G401.6 (cell line): ENCODE results near the gene LOXL4.

Experiments
- FAIRE-seq: peaks from 2 replicates; lab custom pipeline; 2012; peaks lifted over from hg19 to GRCh38; lab: Jason Lieb, UNC

LOXL4 gene

DNA sequence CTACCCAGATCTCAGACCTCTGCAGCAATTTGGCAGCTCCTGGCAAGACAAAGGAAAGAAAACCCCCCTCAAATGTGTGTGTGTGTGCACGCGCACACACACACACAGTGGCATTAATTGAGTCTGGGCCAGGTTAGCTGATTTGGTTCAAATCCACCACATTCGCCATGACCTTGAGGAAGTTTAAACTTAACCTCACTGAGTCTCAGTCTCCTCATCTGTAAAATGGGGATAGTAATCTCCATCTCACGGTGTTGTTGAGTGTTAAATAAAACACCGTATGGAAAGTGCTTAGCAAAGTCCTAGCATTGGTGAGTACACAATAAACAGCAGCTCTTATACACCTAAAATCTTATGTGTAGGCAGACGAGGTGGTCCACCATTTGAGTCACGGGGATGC, 4.9 kb downstream of the LOXL4 start:
- FAIRE-seq, result no peak

DNA sequence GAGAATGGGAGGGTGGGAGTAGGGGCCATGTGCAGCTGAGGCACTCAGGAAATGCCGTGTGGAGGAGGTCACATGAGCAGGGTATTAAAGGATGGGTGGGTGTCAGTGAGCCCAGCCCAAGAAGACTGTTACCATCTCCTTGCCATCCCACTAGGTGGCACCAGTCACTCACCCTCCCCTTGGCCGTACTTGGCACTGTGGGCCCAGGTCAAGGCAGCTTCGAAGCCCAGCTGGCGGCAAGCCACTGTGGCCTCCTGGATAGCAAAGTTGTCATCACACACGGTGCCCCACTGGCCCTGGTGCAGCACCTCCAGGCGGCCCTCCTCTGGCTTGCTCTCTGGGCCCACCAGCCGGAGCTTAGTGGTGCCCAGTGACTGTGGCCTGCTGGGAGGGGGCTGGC, 5.4 kb downstream of the LOXL4 start:
- no peak for FAIRE-seq

GRCh38 chr10:98261436-98262277, 6.3 kb downstream of the LOXL4 start:
- no peak for FAIRE-seq

DNA sequence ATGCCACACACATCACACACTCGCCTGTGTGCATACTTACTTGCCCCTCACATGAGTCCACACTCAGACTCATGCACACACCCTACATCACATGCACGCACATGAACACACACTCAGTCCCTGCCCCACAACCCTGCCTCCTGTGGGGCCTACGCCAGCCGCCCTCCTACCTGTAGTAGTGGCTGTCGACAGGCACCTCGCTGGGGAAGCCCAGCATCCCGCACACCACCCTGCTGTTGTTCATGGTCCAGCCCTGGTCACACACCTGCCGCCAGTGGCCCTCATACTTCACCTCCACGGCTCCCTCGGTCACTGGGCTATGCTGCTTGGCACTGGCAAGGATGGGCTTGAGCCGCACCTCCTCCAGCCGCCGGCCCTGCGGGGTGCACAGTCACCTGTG, 7.2 kb downstream of the LOXL4 start:
- no peak for FAIRE-seq

DNA sequence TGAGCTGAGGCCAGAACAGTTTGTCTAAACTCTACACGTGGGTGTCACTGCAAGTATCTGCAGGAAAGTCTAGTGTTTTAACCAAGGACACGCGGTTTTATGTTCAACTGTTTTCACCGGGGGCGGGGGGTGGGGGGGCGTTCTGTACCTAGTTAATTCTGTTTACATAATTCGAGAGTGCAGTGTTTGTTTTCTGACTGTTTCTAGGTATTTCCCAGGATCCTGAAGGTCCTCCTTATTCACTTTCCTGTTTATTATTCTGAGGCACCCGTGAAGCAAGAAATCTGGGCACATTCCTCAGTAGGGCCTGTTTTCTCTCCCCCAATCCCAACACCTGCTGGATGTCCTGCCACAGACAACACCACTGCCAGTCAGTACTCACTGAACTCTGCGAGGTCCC, 7.6 kb downstream of the LOXL4 start:
- FAIRE-seq, result no peak

GRCh38 chr10:98259606-98260315, 8.2 kb downstream of the LOXL4 start:
- FAIRE-seq, result no peak

- FAIRE-seq, result no peak
These were observed 9.1 kb downstream of the LOXL4 start for GRCh38 chr10:98258683-98259454.

DNA sequence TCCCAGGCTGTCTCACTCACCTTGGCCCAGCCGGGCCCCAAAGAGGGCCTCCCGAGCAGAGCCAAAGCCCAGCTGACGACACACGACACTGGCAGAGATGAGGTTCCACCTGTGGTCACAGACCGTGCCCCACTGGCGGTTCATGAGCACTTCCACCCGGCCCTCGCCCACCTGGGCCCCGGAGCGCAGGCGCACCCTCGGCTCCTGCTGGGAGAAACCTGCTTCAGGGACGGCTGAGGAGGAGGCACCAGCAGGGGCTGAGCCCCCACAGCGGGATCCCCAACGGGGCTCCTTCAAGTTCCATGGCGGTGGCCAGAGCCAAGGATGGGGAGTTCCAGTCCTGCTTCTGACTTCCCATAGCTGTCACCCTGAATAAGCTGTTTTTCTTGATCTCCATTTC, 10.0 kb downstream of the LOXL4 start:
- FAIRE-seq, result no peak

GRCh38 chr10:98257198-98257597, 10.8 kb downstream of the LOXL4 start:
- FAIRE-seq, result no peak

DNA sequence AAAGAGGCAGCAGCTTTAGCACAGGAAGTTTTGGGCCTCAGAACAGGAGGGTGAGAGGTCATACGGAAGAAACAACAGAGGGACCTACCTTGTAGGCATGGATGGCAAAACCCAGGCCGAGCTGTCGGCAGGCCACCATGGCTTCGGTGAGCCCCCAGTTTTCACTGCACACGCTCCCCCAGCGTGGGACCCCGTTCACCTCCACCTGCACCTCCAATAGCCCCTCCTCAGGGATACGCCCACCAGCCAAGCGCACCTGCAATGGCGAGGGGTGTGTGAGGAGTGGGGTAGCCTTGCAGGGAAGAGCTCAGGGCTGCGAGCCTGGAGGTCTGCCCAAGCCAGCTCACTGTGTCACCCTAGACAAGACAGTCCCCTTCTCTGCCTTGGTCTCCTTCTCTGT, 11.3 kb downstream of the LOXL4 start:
- no peak for FAIRE-seq

DNA sequence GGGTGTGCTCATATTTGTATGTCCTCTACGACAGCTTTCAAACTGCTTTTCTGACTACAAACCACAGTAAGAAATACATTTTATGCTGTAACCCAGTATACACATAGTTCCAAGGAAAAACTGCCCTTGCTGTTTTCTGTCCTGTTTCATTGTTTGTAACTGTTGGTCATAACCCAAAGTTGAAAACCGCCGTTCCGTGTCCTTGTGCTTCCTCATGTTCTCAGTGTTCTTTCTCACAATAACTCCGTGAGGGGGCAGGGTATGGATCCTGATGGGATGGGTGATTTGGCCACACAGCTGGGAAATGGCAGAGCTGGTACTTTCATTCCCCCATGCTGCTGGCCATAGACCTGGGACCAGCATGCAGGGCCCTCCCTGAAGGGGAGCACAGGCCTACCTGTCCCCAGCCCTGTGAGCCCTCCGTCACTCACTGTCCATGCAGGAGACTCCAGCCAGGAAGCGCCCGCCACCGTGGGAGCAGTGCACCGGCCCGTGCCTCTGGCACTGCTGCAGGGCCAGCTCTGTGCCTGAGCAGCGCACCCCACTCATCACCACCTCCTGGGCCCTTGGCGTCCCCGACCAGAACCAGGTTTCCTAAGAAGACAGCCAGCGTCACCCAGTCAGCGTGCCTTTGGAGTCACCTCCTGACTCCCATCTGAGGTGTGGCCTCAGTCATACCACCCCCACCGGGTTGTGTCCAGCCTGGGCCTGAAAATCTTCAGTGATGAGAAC, 12.7 kb downstream of the LOXL4 start:
- no peak for FAIRE-seq

DNA sequence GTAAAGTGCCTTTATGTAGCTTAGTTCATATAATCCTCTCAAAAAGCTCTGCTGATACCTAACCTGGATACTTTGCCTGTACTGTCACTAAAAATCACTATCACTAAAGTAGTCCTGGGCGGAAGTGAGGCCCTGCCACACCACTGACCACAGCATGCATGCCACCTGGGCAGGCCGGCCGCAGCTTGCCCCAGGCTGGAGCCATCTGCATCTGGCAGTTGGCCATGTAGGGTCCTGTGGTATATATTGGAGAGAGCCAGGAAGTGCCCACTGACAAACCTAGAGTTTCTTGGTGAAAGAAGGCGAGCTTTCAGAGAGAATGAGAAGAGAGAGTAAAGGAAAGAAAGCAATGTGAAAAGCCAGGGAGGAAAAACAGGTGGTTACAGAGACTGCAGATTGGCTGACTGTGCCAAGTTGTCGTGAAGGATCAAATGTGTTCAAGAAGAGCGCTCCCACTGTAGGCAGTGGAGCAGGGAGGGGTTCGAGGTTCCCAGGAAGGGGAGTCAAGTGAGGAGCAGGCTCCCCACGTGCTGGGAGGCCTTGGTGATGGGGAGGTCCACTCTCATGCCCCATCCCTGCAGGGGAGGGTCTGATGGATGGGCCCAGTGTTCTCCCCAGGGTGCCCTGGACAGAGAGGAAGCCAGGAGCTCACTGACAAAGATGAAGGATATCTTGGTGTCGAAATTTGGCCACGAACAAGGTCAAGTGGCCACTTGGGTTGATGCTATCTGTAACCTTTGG, 13.6 kb downstream of the LOXL4 start:
- FAIRE-seq, result no peak

- no peak for FAIRE-seq
These were observed 14.5 kb downstream of the LOXL4 start for GRCh38 chr10:98253499-98253898.

DNA sequence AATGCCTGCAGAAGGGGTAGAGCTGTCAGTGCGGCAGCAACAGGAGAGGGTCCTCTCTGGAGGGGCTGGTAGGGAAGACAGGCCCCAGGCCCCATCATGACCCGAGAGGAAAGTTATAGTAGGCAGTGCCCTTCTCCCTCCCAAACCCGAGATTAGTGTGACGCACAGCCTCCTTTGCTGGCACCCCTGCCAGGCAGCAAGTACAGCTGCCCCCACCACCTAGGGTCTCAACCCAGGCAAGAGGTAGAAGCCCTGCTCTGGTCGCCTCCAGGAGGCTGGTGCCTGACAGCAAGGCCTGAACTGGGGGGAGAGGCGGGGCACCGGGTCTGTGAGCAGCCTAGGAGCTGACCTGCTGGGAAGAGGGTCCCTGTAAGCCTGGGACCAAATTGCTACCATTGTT, 15.5 kb downstream of the LOXL4 start:
- no peak for FAIRE-seq

DNA sequence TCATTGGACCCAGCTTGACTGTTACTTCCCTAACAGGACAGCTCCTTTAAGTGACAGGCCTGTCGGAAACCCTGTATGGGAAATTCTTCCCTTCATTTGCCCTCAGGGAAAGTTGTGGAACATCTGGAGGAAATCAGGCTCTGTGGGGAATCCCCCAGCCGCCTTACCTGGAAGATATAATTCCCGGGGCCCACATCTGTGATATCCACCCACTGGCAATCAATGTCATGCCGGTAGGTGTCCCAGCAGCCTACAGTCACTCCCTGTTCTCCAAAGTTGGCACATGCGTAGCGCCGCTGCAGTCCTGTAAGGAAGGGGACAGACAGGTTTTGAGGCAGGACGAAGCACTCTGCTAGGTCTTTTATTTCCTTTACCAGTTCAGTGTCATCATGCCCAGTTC, 16.6 kb downstream of the LOXL4 start:
- no peak for FAIRE-seq

DNA sequence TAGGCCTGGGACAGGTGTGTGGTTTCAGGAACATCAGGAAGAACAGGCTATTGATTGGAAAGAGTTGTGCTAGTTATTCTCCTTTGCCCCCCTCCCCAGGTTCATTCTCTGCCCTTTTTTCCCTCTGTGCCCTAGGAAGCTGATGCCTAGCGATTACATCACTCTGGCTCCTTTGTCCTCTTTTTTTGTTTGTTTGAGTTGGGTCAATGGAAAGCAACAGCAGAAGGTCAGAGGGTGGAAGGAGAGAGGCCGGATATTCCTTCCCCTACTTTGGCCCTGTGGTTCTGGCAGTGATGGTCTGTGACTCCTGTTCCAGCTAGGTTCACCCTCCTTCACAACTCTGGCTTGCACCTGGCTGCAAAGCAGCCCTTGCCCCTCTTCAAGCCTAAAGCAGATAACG, 18.9 kb downstream of the LOXL4 start:
- FAIRE-seq, result no peak

GRCh38 chr10:98248018-98248417, 20.0 kb downstream of the LOXL4 start:
- no peak for FAIRE-seq

GRCh38 chr10:98246911-98247805, 20.8 kb downstream of the LOXL4 start:
- no peak for FAIRE-seq

- no peak for FAIRE-seq
These were observed 23.4 kb downstream of the LOXL4 start for GRCh38 chr10:98244586-98244985.

DNA sequence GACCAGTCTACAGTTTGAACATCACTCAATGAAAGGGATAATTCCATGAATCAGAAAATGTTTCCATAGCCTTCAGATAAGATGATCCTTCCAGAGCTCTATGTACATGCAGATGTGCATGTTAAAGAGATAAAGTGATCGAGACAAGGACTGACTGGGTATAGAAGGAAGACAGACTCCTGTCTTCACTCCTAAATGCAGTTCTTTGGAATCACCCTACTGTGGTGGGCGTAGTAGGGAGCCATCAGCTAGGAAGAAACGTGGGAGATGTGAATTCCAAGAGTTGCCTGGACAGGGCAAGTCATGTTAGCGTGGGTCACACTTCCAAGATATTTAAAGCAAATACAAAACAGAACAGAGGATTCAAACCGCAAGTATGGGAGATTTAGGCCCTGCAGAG, 23.9 kb downstream of the LOXL4 start:
- FAIRE-seq, result no peak

- no peak for FAIRE-seq
These were observed 25.2 kb downstream of the LOXL4 start for GRCh38 chr10:98242823-98243222.
